Measurements from ENCODE around the gene KDM2B. TPM values are rescaled to one million over a fixed set of nuclear protein-coding genes. Genes with fewer than 3 reads are reported as not detected.

The KDM2B gene
- polyA plus RNA-seq, 3 donors = 9.7 to 68.1 (median 9.7) TPM

DNA sequence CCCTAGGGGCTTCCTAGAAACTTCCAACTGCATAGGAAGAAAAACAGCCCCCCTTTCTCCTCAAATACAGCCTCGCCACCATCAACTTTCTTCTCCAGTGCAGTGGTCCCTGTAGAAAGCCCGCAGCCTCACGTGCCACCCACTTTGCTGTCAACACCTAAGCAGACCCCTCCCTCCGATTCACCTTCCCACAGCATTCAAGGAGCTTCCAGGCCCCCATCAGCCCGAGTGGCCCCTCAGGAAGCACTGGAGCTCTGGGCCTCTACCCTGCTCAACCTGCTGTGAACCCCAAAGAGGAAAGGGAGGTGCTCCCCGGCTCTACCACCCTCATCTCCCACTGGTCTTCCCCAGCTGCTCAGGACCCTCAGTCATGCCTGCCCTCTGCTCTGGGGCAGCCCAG, 125.9 kb downstream of the KDM2B start:
- H3K4me3 ChIP-seq (replicated peaks in 1 of 3; ENCODE audit: low read depth in 2 of 3, low read length in 3 of 3) = no peak overlapping the region
- H4K20me1 ChIP-seq (ENCODE audit: insufficient read depth, low read length) = peaks cover 42% of the 10 kb centered on the region
- no peaks in the 10 kb centered on the region for H3K9me3 ChIP-seq (replicated peaks in 1 of 2; ENCODE audit: control insufficient read depth in 1 of 2, insufficient read depth in 1 of 2, low read length in 2 of 2)
- no peak overlapping the region for H2AFZ ChIP-seq (ENCODE audit: insufficient read depth, low read depth, low read length, poor library complexity, severe bottlenecking)
- peak overlapping the region in 4 of 7 donors; percentile 15 to 62 (median 52) for H3K27ac Mint-ChIP-seq
- H3K36me3 Mint-ChIP-seq = peaks cover 16 to 18% of the 10 kb centered on the region in 2 donors
- intact Hi-C loops (cut with micrococcal nuclease) = no loop called here
- peaks cover 69% of the 10 kb centered on the region for H3K4me1 Mint-ChIP-seq
- no peak overlapping the region for H3K4me3 Mint-ChIP-seq
- H3K27ac ChIP-seq (ENCODE audit: low read depth in 1 of 2, low read length in 2 of 2) = peak overlapping the region in 1 of 2 donors; percentile 15
- H3K4me2 ChIP-seq (replicated peaks; ENCODE audit: extremely low read depth, low read length, poor library complexity, severe bottlenecking) = no peak overlapping the region
- no peak overlapping the region for H3K9ac ChIP-seq (ENCODE audit: insufficient read depth, low read length, poor library complexity, severe bottlenecking)
- no peaks in the 10 kb centered on the region for H3K36me3 ChIP-seq (replicated peaks in 1 of 2; ENCODE audit: control insufficient read depth in 1 of 2, insufficient read depth in 2 of 2, low read length in 2 of 2)
- peaks cover 0 to 4% (median 2%) of the 10 kb centered on the region in 3 donors for H3K27me3 Mint-ChIP-seq (ENCODE audit: low read depth in 3 of 3)
- DNase-seq = no peak
- WGBS (ENCODE audit: insufficient coverage) = 87% methylated on average over 5 of the region's 6 CpGs
- TF ChIP-seq, protein P1, sequence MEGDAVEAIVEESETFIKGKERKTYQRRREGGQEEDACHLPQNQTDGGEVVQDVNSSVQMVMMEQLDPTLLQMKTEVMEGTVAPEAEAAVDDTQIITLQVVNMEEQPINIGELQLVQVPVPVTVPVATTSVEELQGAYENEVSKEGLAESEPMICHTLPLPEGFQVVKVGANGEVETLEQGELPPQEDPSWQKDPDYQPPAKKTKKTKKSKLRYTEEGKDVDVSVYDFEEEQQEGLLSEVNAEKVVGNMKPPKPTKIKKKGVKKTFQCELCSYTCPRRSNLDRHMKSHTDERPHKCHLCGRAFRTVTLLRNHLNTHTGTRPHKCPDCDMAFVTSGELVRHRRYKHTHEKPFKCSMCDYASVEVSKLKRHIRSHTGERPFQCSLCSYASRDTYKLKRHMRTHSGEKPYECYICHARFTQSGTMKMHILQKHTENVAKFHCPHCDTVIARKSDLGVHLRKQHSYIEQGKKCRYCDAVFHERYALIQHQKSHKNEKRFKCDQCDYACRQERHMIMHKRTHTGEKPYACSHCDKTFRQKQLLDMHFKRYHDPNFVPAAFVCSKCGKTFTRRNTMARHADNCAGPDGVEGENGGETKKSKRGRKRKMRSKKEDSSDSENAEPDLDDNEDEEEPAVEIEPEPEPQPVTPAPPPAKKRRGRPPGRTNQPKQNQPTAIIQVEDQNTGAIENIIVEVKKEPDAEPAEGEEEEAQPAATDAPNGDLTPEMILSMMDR (IDR thresholded peaks at IDR 0.05) = no peak
- H3K79me2 ChIP-seq (ENCODE audit: insufficient read depth, low read length) = peaks cover 71% of the 10 kb centered on the region
- no peaks in the 10 kb centered on the region for H3K9me3 Mint-ChIP-seq
- H3K4me1 ChIP-seq (ENCODE audit: control insufficient read depth in 1 of 2, insufficient read depth in 2 of 2, low read length in 2 of 2) = peaks cover 55 to 64% of the 10 kb centered on the region in 2 donors
- no peaks in the 10 kb centered on the region for H3K27me3 ChIP-seq (ENCODE audit: control insufficient read depth in 2 of 2, insufficient read depth in 2 of 2, low read length in 2 of 2)

DNA sequence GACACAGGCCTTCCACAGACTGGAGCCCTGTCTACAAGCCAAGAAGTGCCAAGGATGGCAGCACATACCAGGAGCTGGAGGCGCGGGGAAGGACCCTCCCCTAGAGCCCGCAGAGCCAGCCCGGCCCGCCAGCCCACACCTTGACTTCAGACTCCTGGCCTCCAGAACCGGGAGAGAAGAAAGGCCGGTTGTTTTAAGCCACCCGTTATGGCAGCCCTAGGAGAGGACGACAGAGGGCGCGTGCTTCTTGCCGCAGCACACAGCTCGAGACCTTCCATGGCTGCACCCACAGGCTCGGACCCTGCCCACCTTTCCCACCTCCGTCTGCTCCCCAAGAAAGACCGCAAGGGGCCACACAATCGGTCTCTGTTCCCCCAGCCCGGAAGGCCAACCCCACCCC, 127.2 kb downstream of the KDM2B start:
- intact Hi-C loops (cut with micrococcal nuclease) = no loop called here
- Histone ChIP-seq H3K4me1 (ENCODE audit: control insufficient read depth in 1 of 2, insufficient read depth in 2 of 2, low read length in 2 of 2) (peaks cover 63 to 71% of the 10 kb centered on the region in 2 donors), H3K9me3 (replicated peaks in 1 of 2; ENCODE audit: control insufficient read depth in 1 of 2, insufficient read depth in 1 of 2, low read length in 2 of 2) (no peaks in the 10 kb centered on the region), H3K27me3 (ENCODE audit: control insufficient read depth in 2 of 2, insufficient read depth in 2 of 2, low read length in 2 of 2) (no peaks in the 10 kb centered on the region), H3K9ac (ENCODE audit: insufficient read depth, low read length, poor library complexity, severe bottlenecking) (no peak overlapping the region), H3K4me2 (replicated peaks; ENCODE audit: extremely low read depth, low read length, poor library complexity, severe bottlenecking) (peak overlapping the region; percentile 62), H3K79me2 (ENCODE audit: insufficient read depth, low read length) (peaks cover 71% of the 10 kb centered on the region), H3K27ac (ENCODE audit: low read depth in 1 of 2, low read length in 2 of 2) (peak overlapping the region; percentile 18 to 89), H3K36me3 (replicated peaks in 1 of 2; ENCODE audit: control insufficient read depth in 1 of 2, insufficient read depth in 2 of 2, low read length in 2 of 2) (peaks cover 0 to 7% of the 10 kb centered on the region in 2 donors), H3K4me3 (replicated peaks in 1 of 3; ENCODE audit: low read depth in 2 of 3, low read length in 3 of 3) (no peak overlapping the region), H4K20me1 (ENCODE audit: insufficient read depth, low read length) (peaks cover 42% of the 10 kb centered on the region), H2AFZ (ENCODE audit: insufficient read depth, low read depth, low read length, poor library complexity, severe bottlenecking) (no peak overlapping the region)
- WGBS (ENCODE audit: insufficient coverage) = 95% methylated on average over 17 of the region's 18 CpGs
- no peak for DNase-seq
- TF ChIP-seq, protein P1 (IDR thresholded peaks at IDR 0.05) = no peak
- Mint-ChIP-seq H3K27ac (peak overlapping the region in 5 of 7 donors; percentile 25 to 69 (median 63)), H3K36me3 (peaks cover 24 to 26% of the 10 kb centered on the region in 2 donors), H3K4me3 (no peak overlapping the region), H3K9me3 (no peaks in the 10 kb centered on the region), H3K4me1 (peaks cover 77% of the 10 kb centered on the region), H3K27me3 (ENCODE audit: low read depth in 3 of 3) (peaks cover 0 to 2% (median 2%) of the 10 kb centered on the region in 3 donors)

All from CD14-positive monocyte (primary cell).